OCI-LY7 (cell line): ENCODE results near the gene CNR2.
"Not testable (repeated sequence)": the region's sequence is repeated elsewhere in the genome, so short reads cannot be mapped to it uniquely, and the experiment has no call there.

Experiments used
- EZH2phosphoT487 ChIP-seq: fragments of 200-600 bp; sonication (generic); IDR thresholded peaks from 2 replicates; pipeline ENCODE4 v1.6.1; 2018; ENCODE audit warnings: low read depth, borderline replicate concordance, mild to moderate bottlenecking, mixed run types, antibody characterized with exemption, low read length, moderate library complexity, mixed read lengths
- TF ChIP-seq, protein P1 (sequence below): fragments of 200-600 bp; sonication (generic); conservative IDR thresholded peaks from 2 replicates; pipeline ENCODE4 v1.5.1; 2014; ENCODE audit warnings: mild to moderate bottlenecking, antibody characterized with exemption, low read length, moderate library complexity, mixed read lengths

DNA sequence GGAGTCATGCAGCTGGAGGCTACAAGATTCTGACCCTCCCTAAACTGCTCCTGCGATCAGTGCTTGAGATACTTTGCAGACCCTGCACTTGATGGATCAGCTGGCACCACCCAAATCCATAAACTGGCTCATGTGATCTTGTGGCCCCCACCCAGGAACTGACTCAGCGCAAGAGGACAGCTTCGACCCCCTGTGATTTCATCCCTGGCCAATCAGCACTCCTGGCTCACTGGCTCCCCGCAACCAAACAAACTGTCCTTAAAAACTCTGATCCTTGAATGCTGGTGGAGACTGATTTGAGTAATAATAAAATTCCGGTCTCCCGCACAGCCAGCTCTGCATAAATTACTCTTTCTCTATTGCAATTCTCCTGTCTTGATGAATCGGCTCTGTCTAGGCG is 13.1 kb downstream of the CNR2 start:
- TF ChIP-seq, protein P1, sequence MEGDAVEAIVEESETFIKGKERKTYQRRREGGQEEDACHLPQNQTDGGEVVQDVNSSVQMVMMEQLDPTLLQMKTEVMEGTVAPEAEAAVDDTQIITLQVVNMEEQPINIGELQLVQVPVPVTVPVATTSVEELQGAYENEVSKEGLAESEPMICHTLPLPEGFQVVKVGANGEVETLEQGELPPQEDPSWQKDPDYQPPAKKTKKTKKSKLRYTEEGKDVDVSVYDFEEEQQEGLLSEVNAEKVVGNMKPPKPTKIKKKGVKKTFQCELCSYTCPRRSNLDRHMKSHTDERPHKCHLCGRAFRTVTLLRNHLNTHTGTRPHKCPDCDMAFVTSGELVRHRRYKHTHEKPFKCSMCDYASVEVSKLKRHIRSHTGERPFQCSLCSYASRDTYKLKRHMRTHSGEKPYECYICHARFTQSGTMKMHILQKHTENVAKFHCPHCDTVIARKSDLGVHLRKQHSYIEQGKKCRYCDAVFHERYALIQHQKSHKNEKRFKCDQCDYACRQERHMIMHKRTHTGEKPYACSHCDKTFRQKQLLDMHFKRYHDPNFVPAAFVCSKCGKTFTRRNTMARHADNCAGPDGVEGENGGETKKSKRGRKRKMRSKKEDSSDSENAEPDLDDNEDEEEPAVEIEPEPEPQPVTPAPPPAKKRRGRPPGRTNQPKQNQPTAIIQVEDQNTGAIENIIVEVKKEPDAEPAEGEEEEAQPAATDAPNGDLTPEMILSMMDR = not testable (repeated sequence)
- TF ChIP-seq EZH2phosphoT487 = not testable (repeated sequence)
